Activated CD4-positive, alpha-beta T cell treated with anti-CD3 and anti-CD28 coated beads, Interleukin-2, amount 50 U/mL, for 4 hours (primary cell): ENCODE data around the gene KPNA3.

Experiments
- DNase-seq, 2 experiments: peaks; one replicate each; pipeline ENCODE4 v3.0.0-alpha.2; 2020

The KPNA3 gene

DNA sequence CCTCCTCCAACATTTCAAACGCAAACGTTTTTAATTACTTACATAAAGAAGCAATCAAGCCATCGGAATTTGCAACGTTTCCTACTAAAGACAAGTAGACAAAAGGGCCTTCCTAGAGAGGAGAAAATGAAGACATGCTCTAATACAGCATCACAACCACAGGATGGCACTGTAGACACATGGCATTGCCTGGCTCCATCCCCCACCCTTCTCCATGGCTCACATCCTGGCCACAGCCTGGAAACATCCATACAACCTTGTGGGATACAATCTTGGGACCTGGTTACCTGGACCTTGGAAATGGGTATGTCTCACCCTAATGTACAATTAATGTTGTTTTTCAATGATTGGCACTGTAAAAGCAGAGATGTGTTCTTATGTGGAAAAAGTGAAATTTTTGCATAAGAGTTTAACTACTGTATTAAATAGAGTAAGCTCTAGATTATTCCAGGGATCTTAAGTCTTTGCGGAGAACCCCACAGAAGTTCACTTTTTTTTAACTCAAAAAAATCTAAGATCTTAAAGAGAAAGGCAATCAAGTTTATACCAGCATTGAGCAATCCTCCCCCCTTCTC, 122.7 kb downstream of the KPNA3 start:
- peak in 1 of 2 experiments; percentile 14 for DNase-seq

DNA sequence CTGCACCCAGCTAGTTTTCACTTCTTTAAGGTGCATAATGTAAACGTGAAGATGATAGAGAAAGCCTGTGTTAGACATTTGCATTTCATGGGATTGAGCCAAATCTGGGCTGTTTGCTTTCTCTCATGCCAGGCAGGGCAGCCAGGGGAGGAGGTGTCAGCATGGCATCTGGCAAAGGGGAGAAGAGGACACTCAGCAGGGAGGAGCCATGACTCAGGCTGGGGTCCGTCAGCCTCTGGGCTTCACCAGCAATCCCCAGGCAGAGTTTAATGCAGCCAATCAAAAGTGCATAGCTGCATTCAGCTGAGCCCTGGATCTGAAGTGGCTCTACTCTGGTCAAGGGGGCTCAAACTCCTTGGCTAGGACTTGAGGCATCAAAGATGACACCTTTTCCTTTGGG, 124.7 kb downstream of the KPNA3 start:
- DNase-seq: no peak

- no peak for DNase-seq
Observed at GRCh38 chr13:49664606-49665005, 127.9 kb downstream of the KPNA3 start.

GRCh38 chr13:49657241-49657641, 135.2 kb downstream of the KPNA3 start:
- no peak for DNase-seq

DNA sequence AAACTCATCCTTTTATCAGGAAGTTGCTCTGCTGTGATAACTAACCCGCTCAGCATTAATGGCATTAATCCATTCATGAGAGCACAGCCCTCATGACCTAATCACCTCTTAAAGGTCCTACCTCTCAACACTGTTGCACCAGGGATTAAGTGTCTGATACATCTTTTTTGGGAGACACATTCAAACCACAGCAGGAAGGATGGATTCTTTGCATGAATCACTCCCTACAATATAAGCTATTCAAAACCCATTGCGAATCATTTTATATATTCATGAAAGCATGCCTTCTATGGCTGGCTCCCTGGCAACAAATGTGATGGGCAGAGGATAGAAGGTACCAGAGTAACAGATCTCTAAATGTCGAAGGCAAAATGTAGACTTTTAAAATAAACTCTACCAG, 136.6 kb downstream of the KPNA3 start:
- no peak for DNase-seq

GRCh38 chr13:49654011-49654410, 138.5 kb downstream of the KPNA3 start:
- no peak for DNase-seq

- no peak for DNase-seq
Observed at GRCh38 chr13:49653478-49653877, 139.0 kb downstream of the KPNA3 start.

DNA sequence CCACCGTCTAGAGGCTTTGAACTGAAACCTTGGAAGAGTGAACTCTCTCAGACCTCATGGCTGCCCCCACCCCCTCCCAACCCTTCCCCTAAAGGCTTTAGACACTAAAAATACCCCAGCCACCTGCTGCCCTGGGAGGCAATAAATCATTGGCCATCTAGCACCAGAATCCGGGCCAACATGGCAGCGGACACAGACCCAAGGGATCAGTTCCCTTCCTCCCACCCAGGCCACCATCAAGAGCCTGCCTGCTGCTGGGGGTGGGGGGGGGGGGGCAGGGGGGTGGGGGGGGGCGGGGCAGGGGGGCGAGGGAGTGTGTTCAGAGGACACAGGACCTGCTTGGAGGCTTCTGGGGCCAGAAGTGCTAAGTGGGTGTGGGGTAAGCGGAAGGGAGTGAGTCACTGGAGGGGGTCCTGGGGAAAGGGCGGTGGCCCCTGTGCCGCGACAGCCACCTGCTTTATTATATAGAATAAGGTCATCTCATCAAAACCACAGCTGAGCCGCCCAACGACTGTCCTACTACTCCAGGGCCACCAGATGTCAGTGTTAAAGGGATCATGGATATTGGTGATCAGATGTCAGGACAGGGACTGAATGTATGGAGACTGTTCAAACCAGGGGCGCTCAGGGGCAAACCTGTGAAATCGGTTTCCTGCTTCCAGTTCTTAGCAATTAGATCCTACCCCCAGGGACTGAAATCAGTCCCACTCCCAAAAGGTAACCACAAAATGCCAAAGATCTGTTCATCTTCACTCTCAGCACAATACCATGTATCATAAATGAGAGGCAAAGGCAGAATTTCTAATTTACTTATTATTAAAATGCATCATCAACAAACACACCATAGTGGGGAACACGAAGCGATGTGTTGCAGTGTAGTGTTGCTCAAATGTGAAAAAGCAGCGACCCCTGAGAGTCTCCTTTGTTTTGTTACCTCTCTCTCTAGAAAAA, 139.9 kb downstream of the KPNA3 start:
- no peak for DNase-seq

DNA sequence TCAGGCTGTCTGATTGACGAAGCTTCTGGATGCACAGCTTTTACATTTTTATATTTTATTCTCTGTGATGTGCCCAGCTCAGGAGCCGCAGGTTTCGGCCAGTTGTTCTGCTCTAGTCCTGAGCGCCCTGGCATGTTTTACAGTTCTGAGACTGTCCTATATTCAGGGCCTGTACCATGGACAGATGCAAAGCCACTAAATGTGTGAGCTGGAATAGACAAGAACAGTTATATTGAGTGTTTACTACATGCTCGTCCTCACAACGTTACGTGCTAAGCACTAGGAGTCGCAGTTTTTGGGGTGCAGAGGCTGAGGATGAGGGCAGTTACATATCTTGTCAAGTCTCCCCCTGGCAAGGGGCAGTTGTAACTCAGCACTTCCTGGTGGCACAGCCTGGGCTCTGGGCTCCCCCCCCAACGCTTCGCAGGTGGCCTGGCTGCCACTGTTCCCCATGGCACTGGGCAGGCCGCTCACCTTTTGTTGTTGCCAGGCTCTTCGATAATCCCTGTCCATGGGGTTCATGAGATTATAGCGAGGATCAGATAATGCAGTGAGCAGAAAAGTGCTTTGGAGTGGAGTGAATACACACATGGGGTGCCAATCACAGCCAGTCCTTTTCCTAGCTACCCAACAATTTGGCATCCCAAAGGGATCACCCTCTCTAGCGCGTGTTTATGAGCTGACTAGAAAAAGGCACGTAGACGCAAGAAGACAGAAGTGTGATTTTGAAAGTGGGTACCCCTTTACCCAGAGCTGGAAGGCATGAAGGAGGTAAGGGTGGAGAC, 140.7 kb downstream of the KPNA3 start:
- DNase-seq: no peak

GRCh38 chr13:49649963-49650312, 142.5 kb downstream of the KPNA3 start:
- no peak for DNase-seq
